Ramos (cell line): ENCODE results near the gene ATE1.
"Not testable (repeated sequence)": the region's sequence is repeated elsewhere in the genome, so short reads cannot be mapped to it uniquely, and the experiment has no call there.

Experiments used
- in situ Hi-C: fragments of 300-500 bp; cut with MboI; formaldehyde crosslinking; loops from one replicate; pipeline ENCODE4 v1.14.3; 2022; ENCODE audit warnings: low sequenced_read_pairs; ENCODE audit not compliant: unreplicated experiment

ATE1 gene

GRCh38 chr10:121836171-121836570, 91.7 kb downstream of the ATE1 start:
- in situ Hi-C loops, result no loop called here

- in situ Hi-C loops, result no loop called here
These were observed 92.5 kb downstream of the ATE1 start for GRCh38 chr10:121835376-121835775.

GRCh38 chr10:121834757-121835156, 93.1 kb downstream of the ATE1 start:
- in situ Hi-C loops, result no loop called here

- in situ Hi-C loops, result no loop called here
These were observed 94.4 kb downstream of the ATE1 start for GRCh38 chr10:121833387-121833786.

- in situ Hi-C loops, result no loop called here
These were observed 95.2 kb downstream of the ATE1 start for GRCh38 chr10:121832647-121833046.

- in situ Hi-C loops, result no loop called here
These were observed 96.1 kb downstream of the ATE1 start for GRCh38 chr10:121831777-121832176.

GRCh38 chr10:121831237-121831636, 96.6 kb downstream of the ATE1 start:
- in situ Hi-C loops, result no loop called here

GRCh38 chr10:121830101-121830500, 97.7 kb downstream of the ATE1 start:
- in situ Hi-C loops, result no loop called here

- in situ Hi-C loops, result no loop called here
These were observed 99.8 kb downstream of the ATE1 start for GRCh38 chr10:121828045-121828444.

GRCh38 chr10:121826773-121827172, 101.1 kb downstream of the ATE1 start:
- in situ Hi-C loops, result not testable (repeated sequence)

GRCh38 chr10:121823993-121824463, 103.8 kb downstream of the ATE1 start:
- in situ Hi-C loops, result no loop called here

- in situ Hi-C loops, result no loop called here
These were observed 105.1 kb downstream of the ATE1 start for GRCh38 chr10:121822724-121823123.

GRCh38 chr10:121822180-121822579, 105.7 kb downstream of the ATE1 start:
- in situ Hi-C loops, result no loop called here

GRCh38 chr10:121819049-121819448, 108.8 kb downstream of the ATE1 start:
- in situ Hi-C loops, result no loop called here

GRCh38 chr10:121818599-121818998, 109.2 kb downstream of the ATE1 start:
- in situ Hi-C loops, result no loop called here

- in situ Hi-C loops, result no loop called here
These were observed 111.6 kb downstream of the ATE1 start for GRCh38 chr10:121816197-121816596.

- in situ Hi-C loops, result no loop called here
These were observed 114.0 kb downstream of the ATE1 start for GRCh38 chr10:121813857-121814256.

- in situ Hi-C loops, result no loop called here
These were observed 114.5 kb downstream of the ATE1 start for GRCh38 chr10:121813211-121813815.

- in situ Hi-C loops, result no loop called here
These were observed 115.8 kb downstream of the ATE1 start for GRCh38 chr10:121812031-121812430.

GRCh38 chr10:121811386-121811785, 116.4 kb downstream of the ATE1 start:
- in situ Hi-C loops, result no loop called here

GRCh38 chr10:121808835-121809234, 119.0 kb downstream of the ATE1 start:
- in situ Hi-C loops, result no loop called here

GRCh38 chr10:121804460-121804859, 123.4 kb downstream of the ATE1 start:
- in situ Hi-C loops, result no loop called here

- in situ Hi-C loops, result no loop called here
These were observed 124.2 kb downstream of the ATE1 start for GRCh38 chr10:121803611-121804010.
